D721Med (cell line): ENCODE data around the gene OR6T1.

ENCODE experiments used
- DNase-seq: peaks from one replicate; pipeline ENCODE4 v3.0.0; 2011; ENCODE audit warnings: low spot score; ENCODE audit not compliant: insufficient read length
- FAIRE-seq: peaks from 2 replicates; lab custom pipeline; 2011; peaks lifted over from hg19 to GRCh38; lab: Jason Lieb, UNC
- CTCF ChIP-seq: IDR thresholded peaks from 2 replicates; pipeline ENCODE4 v1.5.1; 2012; ENCODE audit warnings: mild to moderate bottlenecking, control low read depth; ENCODE audit not compliant: insufficient read depth; ENCODE audit errors: missing control alignments

Gene OR6T1

GRCh38 chr11:123945132-123945531 lies 1.5 kb upstream of the OR6T1 start:
- FAIRE-seq (no peak), DNase-seq (no peak)
- TF ChIP-seq CTCF, result no peak

GRCh38 chr11:123942413-123942812 lies 1.2 kb downstream of the OR6T1 start:
- TF ChIP-seq CTCF, result no peak
- FAIRE-seq, result no peak
- no peak for DNase-seq

GRCh38 chr11:123939317-123939716 lies 4.3 kb downstream of the OR6T1 start, which contains the start of gene OR4D5:
Gene OR4D5 (plus strand): TSS chr11:123939617. CDS start chr11:123939617, 0 bp downstream.
- FAIRE-seq (no peak), DNase-seq (no peak)
- TF ChIP-seq CTCF, result no peak

GRCh38 chr11:123924027-123924426 lies 19.6 kb downstream of the OR6T1 start:
- FAIRE-seq (no peak), DNase-seq (no peak)
- no peak for TF ChIP-seq CTCF

GRCh38 chr11:123920943-123921342 lies 22.7 kb downstream of the OR6T1 start:
- no peak for TF ChIP-seq CTCF
- DNase-seq, result no peak
- FAIRE-seq, result no peak

- DNase-seq (no peak), FAIRE-seq (no peak)
- no peak for TF ChIP-seq CTCF
Observed at GRCh38 chr11:123905826-123906225, 37.8 kb downstream of the OR6T1 start.

- TF ChIP-seq CTCF, result no peak
- FAIRE-seq (no peak), DNase-seq (no peak)
Observed at GRCh38 chr11:123904932-123905331, 38.7 kb downstream of the OR6T1 start.
